ENCODE measurements around the gene H1-8. TPM values are rescaled to one million over a fixed set of nuclear protein-coding genes. Genes with fewer than 3 reads are reported as not detected.

Gene H1-8
- total RNA-seq, 1 donor from 2014 or later: not detected

DNA sequence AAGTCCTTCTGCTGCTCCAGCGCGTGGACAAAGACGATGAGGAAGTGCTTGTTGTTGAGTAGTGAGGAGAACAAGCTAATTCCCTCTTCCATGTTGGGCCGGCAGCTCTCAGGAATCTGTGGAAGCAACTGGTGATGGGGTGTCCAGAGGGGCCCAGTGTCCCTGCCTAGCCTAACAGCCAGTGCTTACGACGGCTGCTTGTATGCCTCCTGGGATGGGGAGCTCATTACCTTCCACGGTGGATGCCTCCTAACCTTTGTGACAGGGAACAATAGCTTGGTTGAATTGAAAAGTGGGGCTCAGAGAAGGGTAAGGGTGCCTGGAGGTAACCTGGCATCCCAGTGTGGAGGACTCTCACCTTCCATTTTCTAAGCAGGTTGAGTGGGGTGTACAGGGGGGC lies 22.9 kb downstream of the H1-8 start:
- no peaks in the 10 kb centered on the region for H3K27me3 Mint-ChIP-seq (ENCODE audit: low read depth)
- H3K36me3 Mint-ChIP-seq (ENCODE audit: low read depth): peaks cover 28% of the 10 kb centered on the region
- no peak overlapping the region for H3K4me3 Mint-ChIP-seq (ENCODE audit: unreplicated experiment)
- peaks cover 17% of the 10 kb centered on the region for H3K4me1 Mint-ChIP-seq (ENCODE audit: low read depth)
- H3K9me3 Mint-ChIP-seq (ENCODE audit: low read depth): no peaks in the 10 kb centered on the region
- DNase-seq (ENCODE audit: low spot score): no peak
- peak overlapping the region; percentile 59 for H3K27ac Mint-ChIP-seq (ENCODE audit: unreplicated experiment)
- TF ChIP-seq, protein P1, sequence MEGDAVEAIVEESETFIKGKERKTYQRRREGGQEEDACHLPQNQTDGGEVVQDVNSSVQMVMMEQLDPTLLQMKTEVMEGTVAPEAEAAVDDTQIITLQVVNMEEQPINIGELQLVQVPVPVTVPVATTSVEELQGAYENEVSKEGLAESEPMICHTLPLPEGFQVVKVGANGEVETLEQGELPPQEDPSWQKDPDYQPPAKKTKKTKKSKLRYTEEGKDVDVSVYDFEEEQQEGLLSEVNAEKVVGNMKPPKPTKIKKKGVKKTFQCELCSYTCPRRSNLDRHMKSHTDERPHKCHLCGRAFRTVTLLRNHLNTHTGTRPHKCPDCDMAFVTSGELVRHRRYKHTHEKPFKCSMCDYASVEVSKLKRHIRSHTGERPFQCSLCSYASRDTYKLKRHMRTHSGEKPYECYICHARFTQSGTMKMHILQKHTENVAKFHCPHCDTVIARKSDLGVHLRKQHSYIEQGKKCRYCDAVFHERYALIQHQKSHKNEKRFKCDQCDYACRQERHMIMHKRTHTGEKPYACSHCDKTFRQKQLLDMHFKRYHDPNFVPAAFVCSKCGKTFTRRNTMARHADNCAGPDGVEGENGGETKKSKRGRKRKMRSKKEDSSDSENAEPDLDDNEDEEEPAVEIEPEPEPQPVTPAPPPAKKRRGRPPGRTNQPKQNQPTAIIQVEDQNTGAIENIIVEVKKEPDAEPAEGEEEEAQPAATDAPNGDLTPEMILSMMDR (IDR thresholded peaks at IDR 0.05): no peak

DNA sequence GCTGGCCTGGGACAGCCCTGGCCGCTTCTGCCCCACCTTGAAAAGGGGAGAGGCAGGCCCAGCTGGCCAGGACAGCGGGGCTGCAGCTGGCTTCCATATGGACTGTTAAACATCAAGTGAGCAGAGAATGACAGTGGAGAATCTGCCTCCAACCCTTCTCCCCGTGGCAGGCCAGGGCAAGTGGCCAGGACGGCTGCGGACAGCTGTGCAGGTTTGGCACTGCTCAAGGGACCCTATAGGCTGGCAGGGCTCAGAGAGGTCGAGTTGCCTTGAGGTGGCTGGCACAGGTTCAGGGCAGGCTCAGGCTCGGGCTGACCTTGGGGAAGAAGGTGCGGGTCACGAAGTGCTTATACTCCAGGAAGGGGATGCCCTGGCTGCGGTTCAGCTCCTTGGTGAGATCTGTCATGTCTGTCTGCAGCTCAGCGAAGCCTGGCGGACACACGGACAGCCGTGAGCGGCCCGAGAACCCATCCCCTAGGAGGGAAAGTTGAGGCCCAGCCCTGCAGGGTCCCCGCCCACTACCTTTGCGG lies 24.3 kb downstream of the H1-8 start:
- TF ChIP-seq, protein P1 (IDR thresholded peaks at IDR 0.05): no peak
- H3K27me3 Mint-ChIP-seq (ENCODE audit: low read depth): no peaks in the 10 kb centered on the region
- no peak overlapping the region for H3K4me3 Mint-ChIP-seq (ENCODE audit: unreplicated experiment)
- peaks cover 7% of the 10 kb centered on the region for H3K4me1 Mint-ChIP-seq (ENCODE audit: low read depth)
- H3K36me3 Mint-ChIP-seq (ENCODE audit: low read depth): peaks cover 34% of the 10 kb centered on the region
- H3K27ac Mint-ChIP-seq (ENCODE audit: unreplicated experiment): peak overlapping the region; percentile 45
- no peaks in the 10 kb centered on the region for H3K9me3 Mint-ChIP-seq (ENCODE audit: low read depth)
- no peak for DNase-seq (ENCODE audit: low spot score)

DNA sequence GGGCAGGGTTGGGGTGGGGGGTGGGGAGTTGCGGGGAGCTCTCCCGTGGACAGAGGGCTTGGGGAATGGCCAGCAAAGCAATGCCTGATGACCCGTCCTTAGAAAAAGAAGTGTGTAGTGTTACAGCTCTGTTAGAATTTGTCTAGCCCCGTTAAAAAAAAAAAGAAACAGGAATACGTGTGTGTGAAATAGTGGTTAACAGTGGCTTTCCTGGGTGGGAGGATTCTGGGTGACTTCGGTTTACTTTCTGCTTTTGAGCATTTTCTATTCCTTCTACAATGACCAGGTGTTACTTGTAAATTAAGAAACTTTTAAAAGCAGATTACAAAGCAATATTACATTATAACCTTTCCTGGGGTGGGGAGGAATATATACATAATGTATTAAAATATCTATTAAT lies 25.0 kb downstream of the H1-8 start:
- no peak for DNase-seq (ENCODE audit: low spot score)
- H3K4me1 Mint-ChIP-seq (ENCODE audit: low read depth): peaks cover 7% of the 10 kb centered on the region
- TF ChIP-seq, protein P1 (IDR thresholded peaks at IDR 0.05): no peak
- H3K27ac Mint-ChIP-seq (ENCODE audit: unreplicated experiment): no peak overlapping the region
- H3K9me3 Mint-ChIP-seq (ENCODE audit: low read depth): no peaks in the 10 kb centered on the region
- H3K36me3 Mint-ChIP-seq (ENCODE audit: low read depth): peaks cover 32% of the 10 kb centered on the region
- H3K27me3 Mint-ChIP-seq (ENCODE audit: low read depth): no peaks in the 10 kb centered on the region
- no peak overlapping the region for H3K4me3 Mint-ChIP-seq (ENCODE audit: unreplicated experiment)

DNA sequence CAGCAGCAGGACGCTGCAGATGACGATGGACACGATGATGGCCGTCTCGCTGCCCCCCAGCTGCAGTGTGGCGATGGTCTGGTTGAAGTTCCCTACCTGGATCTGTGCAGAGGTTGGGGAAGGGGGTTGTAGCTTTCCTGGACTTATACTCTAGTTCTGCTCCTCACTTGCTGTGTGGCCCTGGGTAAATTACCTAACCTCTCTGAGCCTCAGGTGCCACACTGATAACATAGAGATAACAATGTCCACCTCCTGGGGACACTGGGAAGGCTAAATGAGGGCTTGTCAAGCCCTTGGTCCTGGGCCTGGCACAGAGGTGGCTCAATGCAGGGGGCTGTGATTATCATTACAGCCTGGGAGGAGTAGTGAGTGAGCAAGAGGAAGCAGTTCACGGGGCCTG lies 26.9 kb downstream of the H1-8 start:
- Mint-ChIP-seq H3K36me3 (ENCODE audit: low read depth) (peaks cover 35% of the 10 kb centered on the region), H3K4me3 (ENCODE audit: unreplicated experiment) (no peak overlapping the region), H3K4me1 (ENCODE audit: low read depth) (peaks cover 3% of the 10 kb centered on the region), H3K27ac (ENCODE audit: unreplicated experiment) (no peak overlapping the region), H3K27me3 (ENCODE audit: low read depth) (no peaks in the 10 kb centered on the region), H3K9me3 (ENCODE audit: low read depth) (no peaks in the 10 kb centered on the region)
- DNase-seq (ENCODE audit: low spot score): no peak
- TF ChIP-seq, protein P1 (IDR thresholded peaks at IDR 0.05): no peak

DNA sequence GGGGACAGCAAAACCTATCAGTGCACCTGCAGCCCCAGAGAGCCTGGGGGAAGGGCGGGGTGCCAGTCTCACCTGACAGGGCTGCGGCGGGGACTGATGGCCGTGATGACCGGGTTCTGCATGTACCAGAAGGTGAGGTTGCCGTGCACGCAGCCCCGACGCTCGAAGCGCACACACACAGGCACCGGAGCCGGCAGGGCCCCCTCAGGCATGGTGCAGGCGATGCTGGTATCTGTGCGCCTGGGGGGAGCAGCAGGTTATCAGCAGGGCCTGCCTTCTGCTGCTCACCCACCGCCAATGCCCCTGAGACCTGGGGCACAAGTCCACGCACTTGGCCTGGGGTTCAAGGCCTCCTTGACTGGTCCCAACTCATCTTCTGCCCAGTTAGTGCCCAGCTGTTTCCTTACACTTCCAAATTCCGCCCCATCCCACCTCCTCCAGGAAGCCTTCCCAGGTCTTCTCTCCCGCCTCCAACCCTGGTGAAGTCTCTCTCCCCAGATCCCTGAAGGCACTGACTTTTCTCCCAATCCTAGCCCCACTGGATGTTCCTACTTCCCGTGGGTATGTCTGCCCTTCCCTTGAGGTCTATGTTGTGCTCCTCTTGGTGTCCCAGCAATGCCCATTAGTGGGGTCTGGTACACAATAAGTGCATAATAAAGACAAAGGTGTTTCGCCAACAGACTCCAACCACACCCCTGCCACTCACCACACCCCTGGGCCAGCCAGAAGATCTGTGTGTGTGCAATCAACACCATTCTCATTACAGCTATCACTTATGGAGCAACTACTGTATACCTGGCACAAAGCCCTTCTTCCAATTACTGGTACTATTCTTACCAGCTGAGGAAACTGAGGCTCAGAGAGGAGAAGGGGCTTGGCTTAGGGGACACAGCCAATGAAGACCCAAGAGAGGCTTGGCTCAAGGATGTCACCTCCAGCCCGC lies 28.9 kb downstream of the H1-8 start:
- TF ChIP-seq, protein P1 (IDR thresholded peaks at IDR 0.05): no peak
- no peaks in the 10 kb centered on the region for H3K27me3 Mint-ChIP-seq (ENCODE audit: low read depth)
- H3K36me3 Mint-ChIP-seq (ENCODE audit: low read depth): peaks cover 39% of the 10 kb centered on the region
- no peak for DNase-seq (ENCODE audit: low spot score)
- no peak overlapping the region for H3K27ac Mint-ChIP-seq (ENCODE audit: unreplicated experiment)
- no peak overlapping the region for H3K4me3 Mint-ChIP-seq (ENCODE audit: unreplicated experiment)
- no peaks in the 10 kb centered on the region for H3K9me3 Mint-ChIP-seq (ENCODE audit: low read depth)
- H3K4me1 Mint-ChIP-seq (ENCODE audit: low read depth): peaks cover under 1% of the 10 kb centered on the region
